CD4-positive, alpha-beta T cell treated with Interleukin-1 beta for 1 hour (primary cell): Measurements from ENCODE around the gene MAP3K1.
"Not testable (repeated sequence)": the region's sequence is repeated elsewhere in the genome, so short reads cannot be mapped to it uniquely, and the experiment has no call there.

Experiments
- DNase-seq, 2 donors: peaks; one replicate each; pipeline ENCODE4 v3.0.0-alpha.2; 2020 to 2022

The MAP3K1 gene

DNA sequence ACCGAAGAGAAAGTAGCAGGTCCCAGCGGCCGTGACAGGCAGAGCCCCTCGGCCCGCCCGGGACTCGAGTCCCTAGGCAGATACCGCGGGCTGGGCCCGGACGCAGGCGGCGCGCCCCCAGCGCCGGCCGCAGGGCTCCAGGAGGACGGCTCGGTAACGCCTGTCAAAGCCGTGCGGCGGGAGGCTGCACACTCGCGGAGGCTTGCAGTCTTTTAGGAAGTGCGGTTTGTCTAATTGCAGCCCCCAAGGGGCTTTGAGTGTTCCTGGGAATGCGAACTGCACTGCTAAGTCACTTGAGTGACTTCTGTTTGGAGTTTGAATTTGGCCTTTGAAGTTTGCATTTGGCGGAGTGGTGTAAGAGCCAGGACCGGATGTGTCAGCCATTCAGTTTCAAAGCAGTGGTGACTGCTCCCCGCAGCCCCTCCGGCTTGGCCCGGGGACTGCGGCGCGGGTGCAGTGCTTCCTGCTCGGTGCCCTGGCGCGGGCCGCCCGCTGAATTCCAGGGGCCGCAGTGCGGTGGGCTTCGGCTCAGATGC lies 1.3 kb downstream of the MAP3K1 start:
- peak; percentile 62 to 65 for DNase-seq

DNA sequence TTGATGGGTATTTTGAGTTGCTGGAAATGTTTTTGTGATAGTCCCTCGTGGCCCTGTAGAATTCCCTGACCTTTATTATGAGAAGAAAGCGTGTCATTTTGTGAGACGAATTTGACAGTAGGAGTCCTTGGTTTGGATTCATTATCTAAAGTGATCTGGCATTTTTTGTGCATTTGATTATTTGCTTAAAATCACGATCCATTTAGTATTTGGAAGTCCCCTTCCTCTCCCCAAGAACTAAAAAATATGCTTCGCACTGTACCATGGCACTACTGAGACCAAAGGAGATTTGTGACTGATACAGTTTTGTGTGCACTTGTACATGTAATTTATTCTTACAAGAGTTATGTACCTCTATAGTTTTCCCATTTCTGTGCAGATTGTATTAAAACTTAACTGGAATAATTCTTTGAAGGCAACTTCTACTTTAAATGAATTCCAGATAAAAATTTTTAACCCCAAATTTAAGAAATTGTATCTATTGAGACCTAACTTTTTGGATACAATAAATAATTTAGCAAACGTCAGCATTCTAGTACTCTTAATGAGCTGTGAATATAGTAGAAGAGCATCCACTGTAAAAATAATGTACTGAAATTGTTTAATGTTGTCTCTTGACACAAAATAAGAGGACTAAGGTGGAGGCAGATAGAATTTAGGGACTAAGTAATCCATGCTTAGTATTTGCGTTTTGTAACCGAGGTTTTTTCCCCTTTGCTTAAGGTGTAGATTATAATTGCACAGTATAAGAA lies 2.1 kb downstream of the MAP3K1 start:
- DNase-seq = no peak

DNA sequence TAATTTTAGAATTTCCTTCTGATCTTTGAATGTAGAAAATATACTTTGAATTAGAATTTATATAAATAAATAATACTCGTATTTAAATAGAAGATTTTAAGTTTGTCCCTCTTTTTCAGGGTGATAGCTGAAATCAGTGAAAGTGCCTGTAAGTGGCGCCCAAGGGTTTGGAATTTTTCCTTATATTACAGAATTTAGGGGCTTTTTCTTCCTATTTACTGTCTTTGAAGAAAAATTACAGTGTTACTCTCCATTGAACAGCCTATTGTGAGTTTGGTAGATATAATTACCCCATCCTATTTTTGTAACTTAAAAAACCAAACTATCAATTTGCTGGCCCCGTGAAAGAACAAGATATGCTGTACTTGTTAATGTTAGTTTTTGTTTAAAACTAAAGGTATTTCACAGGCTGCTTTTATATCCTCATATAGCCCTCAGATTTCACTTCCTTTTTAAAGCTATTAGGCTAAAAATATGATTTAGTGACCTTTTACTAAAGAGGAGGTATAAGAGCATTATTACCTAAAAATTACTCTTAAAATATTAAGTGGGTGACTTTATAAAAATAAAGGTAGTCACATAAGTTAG lies 3.2 kb downstream of the MAP3K1 start:
- no peak for DNase-seq

DNA sequence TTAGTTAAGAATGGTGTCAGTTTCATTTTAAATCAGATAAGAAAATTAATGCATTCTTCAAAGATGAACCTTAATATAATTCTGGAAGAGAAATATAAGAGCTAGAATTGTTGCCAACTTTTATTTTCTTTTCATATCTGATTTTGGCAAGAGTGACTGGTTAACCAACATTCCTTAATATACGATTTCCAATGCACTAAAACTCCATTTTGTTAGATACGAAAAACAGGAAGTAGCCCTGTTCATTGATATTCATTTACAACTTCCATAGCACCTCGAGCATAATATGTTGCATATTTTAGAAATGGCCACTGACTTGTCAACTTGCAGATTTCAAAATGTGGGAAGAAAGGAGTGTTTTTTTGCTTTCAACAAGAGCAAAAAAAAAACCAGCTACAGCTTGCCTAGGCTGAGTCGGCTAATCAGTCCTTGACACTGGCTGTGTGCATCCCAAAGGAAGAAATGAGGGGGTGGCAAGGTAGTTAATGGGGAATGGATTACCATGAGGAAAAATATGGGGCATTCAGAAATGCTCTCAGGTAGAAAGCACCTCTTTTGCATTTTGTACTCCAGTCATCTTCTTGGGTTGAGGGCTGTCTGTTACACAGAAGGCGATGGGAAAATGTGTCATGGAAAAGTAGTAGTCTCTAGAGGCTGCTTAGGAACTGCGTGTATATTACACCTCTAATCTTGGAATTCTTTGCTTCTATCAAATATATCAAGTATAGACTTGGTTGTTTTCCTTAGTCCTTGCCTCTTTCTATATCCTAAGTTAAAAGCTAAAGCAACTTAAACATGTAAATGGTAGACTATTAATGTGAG lies 3.9 kb downstream of the MAP3K1 start:
- no peak for DNase-seq

DNA sequence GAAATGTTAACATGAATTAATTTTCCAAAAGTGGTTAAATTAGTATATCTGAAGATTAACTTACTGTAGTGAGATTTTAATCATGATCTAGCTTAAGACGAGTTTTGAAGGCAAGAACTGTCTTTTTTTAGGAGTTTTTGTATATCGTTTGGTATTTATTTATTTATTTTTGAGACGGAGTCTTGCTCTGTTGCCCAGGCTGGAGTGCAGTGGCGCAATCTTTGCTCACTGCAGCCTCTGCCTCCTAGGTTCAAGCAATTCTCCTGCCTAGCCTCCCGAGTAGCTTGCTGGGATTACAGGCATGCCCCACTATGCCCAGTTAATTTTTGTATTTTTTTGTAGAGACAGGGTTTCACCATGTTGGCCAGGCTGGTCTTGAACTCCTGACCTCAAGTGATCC lies 6.5 kb downstream of the MAP3K1 start:
- not testable (repeated sequence) for DNase-seq

DNA sequence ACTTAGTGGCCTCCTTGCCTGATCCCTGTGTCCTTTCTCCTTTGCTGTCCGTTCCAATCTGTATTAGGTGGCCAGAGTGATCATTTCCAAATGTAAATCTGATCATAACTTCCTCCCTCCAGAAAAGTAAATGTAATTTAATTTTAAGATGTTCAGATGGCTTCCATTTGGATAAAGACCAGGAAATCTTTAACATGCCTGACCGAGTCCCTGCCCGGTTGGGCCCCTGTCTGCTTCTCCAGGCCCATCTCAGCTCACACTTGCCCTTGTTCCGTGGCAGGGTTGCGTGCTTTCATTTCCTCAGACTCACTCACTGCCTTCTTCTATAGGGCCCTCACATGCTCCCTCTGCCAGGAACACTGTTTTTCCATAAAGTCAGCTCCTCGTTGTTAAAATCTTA lies 7.6 kb downstream of the MAP3K1 start:
- DNase-seq = no peak

DNA sequence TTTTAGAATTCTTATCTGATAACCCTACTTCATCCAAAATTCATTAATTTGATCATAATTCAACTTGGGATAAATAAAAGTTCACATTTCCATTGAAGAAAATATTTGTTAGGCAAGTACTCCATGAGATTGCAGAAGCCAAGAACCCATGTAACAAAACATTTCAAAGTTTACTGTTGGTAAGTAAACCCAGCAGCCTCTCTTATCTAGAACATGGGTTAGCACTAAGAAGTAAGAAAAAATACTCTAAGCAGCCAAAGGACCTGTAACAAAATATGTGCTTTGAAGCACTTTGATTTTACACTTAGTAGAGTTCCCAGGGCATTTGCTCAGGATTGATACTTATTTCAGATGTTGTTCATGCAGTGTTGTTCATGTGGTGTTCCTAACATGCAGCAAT lies 8.7 kb downstream of the MAP3K1 start:
- DNase-seq = no peak

DNA sequence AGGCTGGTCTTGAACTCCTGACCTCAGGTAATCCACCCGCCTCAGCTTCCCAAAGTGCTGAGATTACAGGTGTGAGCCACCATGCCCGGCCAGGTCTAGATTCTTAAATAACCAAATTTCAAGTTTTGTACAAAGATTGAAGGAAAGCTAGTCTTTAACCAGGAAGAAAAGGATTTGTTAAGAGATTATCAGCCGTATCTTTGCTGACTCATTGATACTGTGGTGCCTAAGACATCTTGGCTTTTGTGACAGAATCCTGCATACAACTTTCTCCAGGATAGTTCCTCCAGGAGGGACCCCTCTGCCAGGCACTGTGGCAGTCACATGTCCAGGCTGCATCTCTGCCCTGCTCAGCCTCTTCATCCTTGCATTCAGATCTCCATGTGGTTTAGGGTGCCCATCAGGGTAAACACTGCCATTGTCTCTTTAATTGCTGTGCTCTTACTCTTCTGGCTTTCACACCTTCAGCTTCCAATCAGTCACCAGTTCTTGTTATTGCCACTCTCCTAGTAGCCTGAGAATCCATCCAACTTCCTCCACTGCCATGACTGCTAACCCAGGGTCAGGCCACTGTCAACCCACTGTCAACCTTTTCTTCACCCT lies 10.0 kb downstream of the MAP3K1 start:
- no peak for DNase-seq

DNA sequence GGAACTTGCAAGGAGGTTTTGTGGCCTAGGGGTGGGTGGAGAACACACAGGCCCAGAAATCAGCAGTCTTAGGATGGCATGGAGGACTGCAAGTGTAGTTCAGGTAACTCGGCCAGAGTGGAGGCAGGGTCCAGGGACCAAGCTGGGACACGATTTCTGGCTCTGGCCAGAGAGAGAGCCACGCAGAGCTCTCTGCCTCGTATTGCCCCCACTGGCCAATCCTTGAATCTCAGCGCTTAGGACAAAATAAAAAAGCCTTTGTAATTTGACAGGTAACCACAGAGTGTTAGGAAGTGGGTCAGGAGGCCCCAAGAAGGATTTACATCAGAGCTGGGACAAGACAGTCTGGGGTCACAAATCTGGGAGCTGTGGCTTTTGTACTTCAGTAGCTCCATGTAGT lies 11.7 kb downstream of the MAP3K1 start:
- peak in 1 of 2 donors; percentile 36 for DNase-seq

DNA sequence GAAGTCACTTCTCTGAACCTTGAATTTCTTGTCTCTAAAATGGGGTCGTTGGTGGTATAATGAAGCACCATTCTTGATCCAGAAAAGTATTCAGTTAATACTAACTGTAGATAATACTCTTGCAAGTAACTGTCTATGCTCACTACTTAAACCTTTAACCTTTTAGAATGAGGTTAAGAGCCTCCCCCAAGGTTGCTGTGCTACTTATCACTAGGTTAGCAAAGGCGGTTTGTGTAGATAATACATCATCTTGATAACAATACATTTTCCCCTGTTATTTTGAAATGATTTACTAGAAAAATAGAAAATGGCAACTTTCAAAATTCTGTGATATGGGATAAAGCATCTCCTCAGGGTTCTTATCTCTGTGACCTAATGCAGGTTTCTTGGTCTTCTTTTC lies 12.6 kb downstream of the MAP3K1 start:
- DNase-seq = no peak

DNA sequence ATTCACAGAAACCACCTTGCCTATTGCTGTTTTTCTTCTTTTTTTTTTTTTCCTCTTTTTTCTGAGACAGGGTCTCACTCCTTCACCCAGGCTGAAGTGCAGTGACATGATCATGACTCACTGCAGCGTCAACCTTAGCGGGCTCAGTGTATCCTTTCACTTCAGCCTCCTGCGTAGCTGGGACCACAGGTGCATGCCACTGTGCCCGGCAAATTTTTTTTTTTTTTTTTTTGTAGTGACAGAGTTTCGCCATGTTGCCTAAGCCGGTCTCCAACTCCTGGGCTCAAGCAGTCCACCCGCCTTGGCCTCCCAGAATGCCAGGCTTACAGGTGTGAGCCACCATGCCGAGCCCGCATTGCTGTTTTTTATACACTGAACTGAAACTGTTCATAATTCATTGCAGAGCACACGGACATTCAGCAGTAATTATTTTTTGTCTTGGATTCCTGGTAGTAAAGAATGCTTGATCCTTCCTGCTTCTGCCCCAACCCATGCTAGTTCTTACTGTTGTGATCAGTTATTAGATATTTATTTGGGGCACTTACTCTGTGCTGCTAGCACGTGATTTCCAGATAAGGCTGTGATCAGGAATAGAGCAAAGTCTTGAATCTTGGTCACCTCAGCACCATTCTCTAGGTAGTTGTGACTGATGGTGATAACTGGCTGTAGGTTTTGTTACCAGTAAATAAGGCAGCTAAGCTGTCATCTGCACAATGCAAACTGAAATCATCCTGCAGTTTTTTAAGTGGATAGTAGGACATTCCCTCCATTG lies 14.0 kb downstream of the MAP3K1 start:
- peak; percentile 62 to 71 for DNase-seq

DNA sequence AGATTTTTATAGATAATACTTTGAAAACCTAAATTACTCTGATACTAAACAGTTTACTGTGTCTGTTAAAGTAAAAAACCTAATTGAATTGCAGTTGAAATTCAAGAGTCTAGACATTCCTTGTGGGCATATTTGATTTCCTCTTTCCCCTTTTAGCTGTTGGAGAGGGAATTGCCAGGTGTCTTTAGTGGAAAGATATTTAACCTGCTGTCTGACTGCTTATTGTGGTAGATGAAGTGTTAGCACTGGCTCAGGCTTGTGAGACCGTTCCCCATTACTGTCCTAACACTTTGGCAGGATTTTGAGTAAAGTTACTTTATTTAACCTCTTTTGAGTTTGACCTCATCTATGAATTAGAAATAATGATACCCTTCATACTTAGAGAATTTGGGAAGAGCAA lies 16.4 kb downstream of the MAP3K1 start:
- no peak for DNase-seq

DNA sequence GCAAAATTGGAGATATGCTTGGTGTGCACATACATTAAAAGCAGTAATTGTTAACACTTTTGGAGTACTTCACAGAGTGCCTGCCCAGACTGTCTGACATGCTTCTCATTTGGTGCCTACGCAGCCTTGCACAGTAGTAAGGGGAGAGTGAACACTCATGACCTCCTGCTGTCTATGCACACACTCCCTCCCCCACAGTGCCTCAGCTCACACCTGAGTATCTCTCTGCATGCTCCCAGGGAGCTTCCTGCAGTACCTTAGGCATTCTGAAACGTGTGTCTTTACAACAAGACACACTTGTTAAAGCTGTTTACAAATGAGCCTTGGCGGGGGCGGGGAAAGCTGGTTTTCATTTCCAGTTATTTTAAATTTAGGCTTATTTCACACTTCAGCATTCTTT lies 18.0 kb downstream of the MAP3K1 start:
- DNase-seq = no peak

DNA sequence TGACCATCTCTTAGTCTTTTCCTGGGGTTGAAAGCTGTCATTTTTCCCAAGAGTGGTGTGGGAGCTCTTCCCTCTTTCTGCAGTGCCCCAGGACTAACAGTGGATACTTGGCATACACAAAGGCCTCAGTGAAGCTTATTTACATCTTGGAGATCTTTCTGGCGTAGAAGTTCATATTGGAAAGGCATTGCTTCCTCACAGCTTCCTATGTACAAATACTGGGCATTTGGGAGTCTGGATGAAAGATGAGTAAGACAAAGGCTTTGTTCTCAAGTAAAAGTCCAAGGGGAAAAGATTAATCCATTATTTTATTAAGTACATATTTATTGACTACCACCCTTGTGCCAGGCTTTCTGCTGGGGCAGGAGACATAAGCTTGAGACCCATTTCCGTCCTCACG lies 22.0 kb downstream of the MAP3K1 start:
- no peak for DNase-seq

DNA sequence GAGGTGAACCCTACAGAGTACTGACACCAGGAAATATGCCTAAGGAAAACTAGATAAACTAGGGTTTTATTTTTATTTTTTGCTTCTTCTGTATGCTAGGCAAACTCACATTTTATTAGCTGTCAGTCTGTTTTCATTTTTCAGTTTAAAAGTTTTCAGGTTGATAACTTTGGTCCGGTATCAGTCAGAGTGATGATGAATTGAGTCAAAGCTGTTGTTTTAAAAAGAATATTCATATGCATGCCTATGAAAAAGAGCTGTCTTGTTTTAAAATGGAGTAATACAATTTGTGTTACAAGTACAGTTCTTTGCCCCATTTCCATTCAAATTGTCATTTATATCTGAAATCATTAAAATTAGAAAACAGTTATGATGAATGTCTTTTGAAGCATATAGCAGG lies 22.6 kb downstream of the MAP3K1 start:
- DNase-seq = no peak

DNA sequence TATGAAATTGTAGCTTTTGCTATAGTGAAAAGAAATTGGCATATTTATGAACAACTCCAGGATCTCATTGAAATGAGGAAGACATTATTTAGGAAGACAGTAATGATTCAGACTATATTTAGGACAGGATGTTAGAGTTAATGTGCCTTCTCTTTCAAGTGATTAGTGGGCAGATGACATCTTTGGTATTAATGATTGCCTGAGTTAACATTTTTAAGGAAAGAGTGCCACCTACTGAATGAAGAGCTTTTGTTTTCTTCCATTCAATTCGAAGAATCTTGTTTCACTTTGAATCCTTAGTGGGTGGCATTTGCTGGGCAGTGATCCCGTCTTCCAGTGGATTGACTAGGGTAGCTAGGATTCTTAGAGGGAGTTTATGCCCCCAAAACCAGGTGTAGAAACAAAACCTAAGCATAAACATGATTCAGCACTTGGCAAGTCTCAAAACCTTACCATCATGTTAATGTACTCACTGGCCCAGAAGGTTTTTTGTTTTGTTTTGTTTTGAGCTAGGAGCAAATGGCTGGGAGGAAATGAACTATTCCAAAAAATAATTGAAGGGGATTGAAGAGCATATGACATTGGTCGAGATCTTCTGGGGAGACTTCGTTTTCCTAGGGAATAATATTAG lies 23.2 kb downstream of the MAP3K1 start:
- DNase-seq = peak in 1 of 2 donors; percentile 70

DNA sequence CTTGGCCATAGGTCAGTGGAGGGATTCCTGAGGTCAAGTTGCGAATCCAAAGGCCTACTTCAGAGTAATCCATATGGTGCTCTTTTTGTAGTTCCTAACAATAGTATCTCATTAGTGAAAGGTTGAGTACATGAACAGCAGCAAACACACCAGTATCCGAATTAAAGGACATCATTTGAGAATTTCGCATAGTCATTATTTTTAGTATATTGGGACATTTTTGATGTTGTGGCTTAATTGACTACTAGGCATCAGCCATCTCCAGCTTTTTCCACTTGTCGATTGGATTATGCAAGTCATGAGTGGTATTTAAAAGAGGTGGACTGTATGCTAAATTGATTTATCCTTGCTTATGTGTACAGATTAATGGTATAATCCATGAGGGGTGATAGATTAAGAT lies 23.7 kb downstream of the MAP3K1 start:
- no peak for DNase-seq

DNA sequence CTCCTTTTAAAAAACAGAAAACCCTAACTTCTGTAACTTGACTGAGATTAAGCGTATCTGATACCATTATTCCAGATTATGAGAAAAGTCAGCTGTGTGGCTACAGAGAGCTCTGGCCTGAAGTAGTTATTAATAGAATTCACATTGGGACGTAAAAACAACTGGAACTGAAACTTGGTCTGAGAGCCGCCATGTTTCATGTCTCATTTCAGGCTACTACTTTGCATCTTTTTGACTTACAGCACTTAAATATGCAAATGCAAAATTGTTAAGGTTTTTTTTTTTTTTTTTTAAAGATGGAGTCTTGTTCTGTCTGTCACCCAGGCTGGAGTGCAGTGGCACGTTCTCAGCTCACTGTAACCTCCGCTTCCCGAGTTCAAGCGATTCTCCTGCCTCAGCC lies 25.2 kb downstream of the MAP3K1 start:
- DNase-seq = no peak

DNA sequence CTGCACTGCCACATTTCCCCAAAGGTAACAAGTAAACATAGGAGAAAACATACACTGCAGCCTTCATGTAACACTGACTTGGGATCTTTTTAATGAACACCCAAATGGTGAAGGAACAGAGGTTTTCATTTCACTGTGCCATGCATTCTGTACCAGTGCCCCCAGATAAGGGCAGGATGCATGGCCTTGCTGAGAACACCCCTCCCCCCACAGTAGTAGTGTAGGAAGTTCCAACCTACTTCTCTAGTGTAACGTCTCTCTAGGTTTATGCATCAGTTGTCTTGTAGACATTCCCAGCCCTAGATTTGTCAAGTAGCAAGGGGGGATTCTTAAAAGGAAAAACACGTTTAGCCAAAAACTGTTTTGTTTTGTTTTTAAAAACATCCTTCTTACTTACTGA lies 29.9 kb downstream of the MAP3K1 start:
- no peak for DNase-seq

DNA sequence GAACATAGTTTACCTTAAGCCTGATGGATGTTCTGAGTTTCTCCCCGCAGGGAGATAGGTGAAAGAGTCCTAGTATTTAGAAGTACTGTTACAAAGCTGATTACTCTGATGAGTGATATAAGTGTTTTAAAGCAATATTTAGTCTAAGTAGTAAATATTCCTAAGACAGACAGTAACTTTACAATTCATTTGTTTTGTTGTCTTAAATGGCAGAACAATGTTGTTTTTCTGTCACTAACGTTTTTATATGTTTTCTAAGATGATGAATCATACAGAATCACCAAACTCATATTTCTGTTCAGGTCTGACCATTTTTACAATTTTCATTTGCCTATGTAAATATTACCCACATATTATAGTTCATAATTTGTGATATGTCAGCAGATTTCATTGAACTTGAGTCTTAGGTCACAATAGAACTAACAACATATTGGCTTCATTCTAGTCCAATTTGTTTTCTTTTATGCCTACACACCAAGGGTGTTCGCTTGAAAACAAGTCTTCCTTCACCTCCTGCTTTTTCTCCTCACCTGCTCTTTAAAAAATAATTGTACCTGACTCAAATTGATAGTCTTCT lies 30.6 kb downstream of the MAP3K1 start:
- DNase-seq = no peak

DNA sequence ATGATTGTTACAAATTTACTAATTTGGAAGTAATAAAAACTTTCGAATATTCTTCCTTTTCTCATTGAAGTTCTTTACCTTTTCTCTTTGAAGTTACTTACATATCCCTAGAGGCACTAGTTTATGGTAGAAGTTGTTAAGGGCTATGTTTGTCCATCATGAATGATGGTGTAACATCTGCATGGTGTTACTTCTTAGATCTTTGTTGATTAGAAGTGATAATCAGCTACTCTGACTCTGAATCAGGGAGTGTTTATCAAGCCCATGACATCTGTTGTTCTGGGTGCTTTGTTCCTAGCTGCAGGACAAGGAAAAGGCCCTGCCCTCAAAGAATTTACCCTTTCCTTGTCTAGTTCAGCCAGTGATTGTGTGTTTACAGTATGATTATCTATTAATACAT lies 32.9 kb downstream of the MAP3K1 start:
- DNase-seq = no peak

DNA sequence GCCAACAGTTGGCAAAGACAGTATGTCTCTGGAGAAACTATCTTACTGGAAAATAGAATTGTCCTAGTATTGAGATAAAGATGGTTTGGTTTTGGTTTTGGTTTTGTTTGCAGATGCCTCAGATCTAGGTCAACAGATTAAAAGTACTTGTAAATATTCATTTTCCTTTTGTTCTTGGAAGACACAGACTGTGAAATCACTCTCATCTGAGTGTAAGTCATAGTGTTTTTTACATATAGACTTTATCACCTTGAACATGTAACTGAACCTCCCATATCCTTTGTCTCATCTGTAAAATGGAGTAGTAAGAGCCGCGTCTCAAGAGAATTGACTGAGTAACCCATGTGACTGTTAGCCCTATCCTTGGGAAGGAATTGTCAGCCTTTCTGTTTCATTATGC lies 34.3 kb downstream of the MAP3K1 start:
- DNase-seq = no peak
